GM23338 (cell line): ENCODE data around the gene VAPB. TPM values are rescaled to one million over a fixed set of nuclear protein-coding genes. Genes with fewer than 3 reads are reported as not detected.

Experiments
- ATAC-seq: fragments of 200-7000 bp; cut with Tn5 transposase; 3 replicates; pipeline ENCODE4 v1.9.1; 2020
- DNase-seq: peaks from one replicate; pipeline ENCODE4 v3.0.0-alpha.2; 2015; ENCODE audit warnings: low spot score
- H2AFZ ChIP-seq: fragments of 200-600 bp; sonication (generic); 2 replicates; pipeline ENCODE4 v1.8.0; 2016; ENCODE audit warnings: antibody characterized with exemption, mild to moderate bottlenecking, moderate library complexity
- H3F3A ChIP-seq: fragments of 200-600 bp; sonication (generic); replicated peaks from 2 replicates; pipeline ENCODE4 v1.8.0; 2017; ENCODE audit warnings: antibody characterized with exemption, mixed run types, low read depth
- H3K27ac ChIP-seq: fragments of 200-600 bp; sonication (generic); 2 replicates; pipeline ENCODE4 v1.6.1; 2016; ENCODE audit warnings: low read depth
- H3K27me3 ChIP-seq: fragments of 200-600 bp; sonication (generic); 2 replicates; pipeline ENCODE4 v1.8.0; 2016; ENCODE audit warnings: mild to moderate bottlenecking, mixed run types, moderate library complexity; ENCODE audit not compliant: insufficient read depth
- H3K36me3 ChIP-seq: fragments of 200-600 bp; sonication (generic); 2 replicates; pipeline ENCODE4 v1.8.0; 2016; ENCODE audit warnings: mild to moderate bottlenecking; ENCODE audit not compliant: insufficient read depth
- H3K4me1 ChIP-seq: fragments of 200-600 bp; sonication (generic); 2 replicates; pipeline ENCODE4 v1.8.0; 2016; ENCODE audit warnings: mild to moderate bottlenecking, moderate library complexity; ENCODE audit not compliant: insufficient read depth
- H3K4me2 ChIP-seq: fragments of 200-600 bp; sonication (generic); 2 replicates; pipeline ENCODE4 v1.7.1; 2017; ENCODE audit warnings: mixed run types
- H3K4me3 ChIP-seq: fragments of 200-600 bp; sonication (generic); 2 replicates; pipeline ENCODE4 v1.6.1; 2016; ENCODE audit warnings: mixed run types
- H3K79me2 ChIP-seq: fragments of 200-600 bp; sonication (generic); replicated peaks from 2 replicates; pipeline ENCODE4 v1.8.0; 2017; ENCODE audit warnings: mild to moderate bottlenecking; ENCODE audit not compliant: insufficient read depth
- H3K9me2 ChIP-seq: fragments of 200-600 bp; sonication (generic); 2 replicates; pipeline ENCODE4 v1.8.0; 2017; ENCODE audit not compliant: insufficient read depth
- H4K20me1 ChIP-seq: fragments of 200-600 bp; sonication (generic); replicated peaks from 2 replicates; pipeline ENCODE4 v1.8.0; 2017; ENCODE audit warnings: mild to moderate bottlenecking; ENCODE audit not compliant: insufficient read depth
- H3K27ac Mint-ChIP-seq: 2 replicates; pipeline ENCODE4 v1.8.0; 2020; ENCODE audit warnings: inconsistent platforms, mild to moderate bottlenecking, moderate library complexity, mixed read lengths
- H3K27me3 Mint-ChIP-seq: 3 replicates; pipeline ENCODE4 v1.8.0; 2022; ENCODE audit warnings: low read depth, mild to moderate bottlenecking, moderate library complexity, mixed read lengths, inconsistent platforms; ENCODE audit not compliant: insufficient read depth, poor library complexity
- H3K36me3 Mint-ChIP-seq: 3 replicates; pipeline ENCODE4 v1.8.0; 2021; ENCODE audit warnings: low read depth, mild to moderate bottlenecking, inconsistent platforms, moderate library complexity, mixed read lengths
- H3K4me1 Mint-ChIP-seq: 3 replicates; pipeline ENCODE4 v1.8.0; 2020; ENCODE audit warnings: mild to moderate bottlenecking, inconsistent platforms, mixed read lengths
- H3K4me3 Mint-ChIP-seq: 3 replicates; pipeline ENCODE4 v1.8.0; 2021; ENCODE audit warnings: moderate library complexity, mild to moderate bottlenecking, inconsistent platforms, mixed read lengths
- H3K9me3 Mint-ChIP-seq: 3 replicates; pipeline ENCODE4 v1.8.0; 2020; ENCODE audit warnings: moderate library complexity, mild to moderate bottlenecking, inconsistent platforms, mixed read lengths
- CREB1 ChIP-seq: fragments of 250-450 bp; sonication (Bioruptor Pico); IDR thresholded peaks from 2 replicates; pipeline ENCODE4 v1.5.0; 2020; ENCODE audit warnings: low read depth, mild to moderate bottlenecking, moderate library complexity
- ETS1 ChIP-seq: IDR thresholded peaks from 2 replicates; pipeline ENCODE4 v1.6.1; 2016; ENCODE audit warnings: antibody characterized with exemption
- EZH2 ChIP-seq: fragments of 200-600 bp; sonication (generic); IDR thresholded peaks from one replicate; pipeline ENCODE4 v1.8.0; 2017; ENCODE audit warnings: antibody characterized with exemption, mild to moderate bottlenecking, low read depth; ENCODE audit not compliant: unreplicated experiment
- EZH2phosphoT487 ChIP-seq: fragments of 200-600 bp; sonication (generic); IDR thresholded peaks from one replicate; pipeline ENCODE4 v1.8.1; 2018; ENCODE audit warnings: antibody characterized with exemption; ENCODE audit not compliant: unreplicated experiment
- JUNB ChIP-seq: IDR thresholded peaks from one replicate; pipeline ENCODE4 v1.6.1; 2016; ENCODE audit warnings: antibody characterized with exemption; ENCODE audit not compliant: unreplicated experiment
- POLR2AphosphoS5 ChIP-seq: IDR thresholded peaks from 2 replicates; pipeline ENCODE4 v1.6.1; 2016; ENCODE audit warnings: antibody characterized with exemption, low read depth
- ZNF114 ChIP-seq: fragments of 250-450 bp; sonication (Bioruptor Pico); IDR thresholded peaks from 2 replicates; pipeline ENCODE4 v1.5.0; 2020; ENCODE audit warnings: mild to moderate bottlenecking, moderate library complexity
- ZNF331 ChIP-seq: fragments of 250-450 bp; sonication (Bioruptor Pico); IDR thresholded peaks from 2 replicates; pipeline ENCODE4 v1.5.0; 2020; ENCODE audit warnings: low read depth, mild to moderate bottlenecking, moderate library complexity
- ZNF462 ChIP-seq: fragments of 250-450 bp; sonication (Bioruptor Pico); IDR thresholded peaks from 2 replicates; pipeline ENCODE4 v1.5.0; 2020; ENCODE audit warnings: mild to moderate bottlenecking, moderate library complexity
- polyA plus RNA-seq: library from polyadenylated mRNA; unstranded; fragments of >200 nt; fragmentation: Nextera tagmentation; extraction: Ambion mirVana; gene quantifications from 2 replicates; pipeline ENCODE4 v1.2.1, GENCODE V29; 2016
- total RNA-seq: library from RNA; depleted of rRNA; stranded (reverse); fragments of >200 nt; shearing (Covaris generic); gene quantifications from 2 replicates; pipeline ENCODE4 v1.2.3, GENCODE V29; 2014
- TF ChIP-seq, protein P1 (sequence below), 2 experiments: fragments of 200-600 bp in 1 of 2; sonication (generic) in 1 of 2; conservative IDR thresholded peaks; 2 replicates each; pipeline versions ENCODE4 v1.5.1 to v1.6.1; 2016 to 2017; ENCODE audit warnings: antibody characterized with exemption in 2 of 2, low read depth in 2 of 2, mild to moderate bottlenecking in 2 of 2, moderate library complexity in 1 of 2
- TF ChIP-seq, protein P2 (sequence below): IDR thresholded peaks from one replicate; pipeline ENCODE4 v1.6.1; 2018; ENCODE audit warnings: antibody characterized with exemption; ENCODE audit not compliant: unreplicated experiment

The VAPB gene
- total and polyA plus RNA-seq, 2 experiments from 2014 or later = 18.8 to 22.9 TPM

GRCh38 chr20:58461899-58462298 is 72.9 kb downstream of the VAPB start:
- no peaks in the 10 kb centered on the region for H3K9me2 ChIP-seq
- no peaks in the 10 kb centered on the region for H4K20me1 ChIP-seq
- no peak overlapping the region for H3K27ac Mint-ChIP-seq
- TF ChIP-seq POLR2AphosphoS5 = no peak
- TF ChIP-seq, protein P1, sequence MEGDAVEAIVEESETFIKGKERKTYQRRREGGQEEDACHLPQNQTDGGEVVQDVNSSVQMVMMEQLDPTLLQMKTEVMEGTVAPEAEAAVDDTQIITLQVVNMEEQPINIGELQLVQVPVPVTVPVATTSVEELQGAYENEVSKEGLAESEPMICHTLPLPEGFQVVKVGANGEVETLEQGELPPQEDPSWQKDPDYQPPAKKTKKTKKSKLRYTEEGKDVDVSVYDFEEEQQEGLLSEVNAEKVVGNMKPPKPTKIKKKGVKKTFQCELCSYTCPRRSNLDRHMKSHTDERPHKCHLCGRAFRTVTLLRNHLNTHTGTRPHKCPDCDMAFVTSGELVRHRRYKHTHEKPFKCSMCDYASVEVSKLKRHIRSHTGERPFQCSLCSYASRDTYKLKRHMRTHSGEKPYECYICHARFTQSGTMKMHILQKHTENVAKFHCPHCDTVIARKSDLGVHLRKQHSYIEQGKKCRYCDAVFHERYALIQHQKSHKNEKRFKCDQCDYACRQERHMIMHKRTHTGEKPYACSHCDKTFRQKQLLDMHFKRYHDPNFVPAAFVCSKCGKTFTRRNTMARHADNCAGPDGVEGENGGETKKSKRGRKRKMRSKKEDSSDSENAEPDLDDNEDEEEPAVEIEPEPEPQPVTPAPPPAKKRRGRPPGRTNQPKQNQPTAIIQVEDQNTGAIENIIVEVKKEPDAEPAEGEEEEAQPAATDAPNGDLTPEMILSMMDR (conservative IDR thresholded peaks at IDR 0.05; ENCODE audit: low read depth in 2 of 2) = no peak
- TF ChIP-seq JUNB = no peak
- TF ChIP-seq EZH2phosphoT487 = no peak
- no peak for TF ChIP-seq ZNF462 (CRISPR knock-in tag)
- TF ChIP-seq, protein P2, sequence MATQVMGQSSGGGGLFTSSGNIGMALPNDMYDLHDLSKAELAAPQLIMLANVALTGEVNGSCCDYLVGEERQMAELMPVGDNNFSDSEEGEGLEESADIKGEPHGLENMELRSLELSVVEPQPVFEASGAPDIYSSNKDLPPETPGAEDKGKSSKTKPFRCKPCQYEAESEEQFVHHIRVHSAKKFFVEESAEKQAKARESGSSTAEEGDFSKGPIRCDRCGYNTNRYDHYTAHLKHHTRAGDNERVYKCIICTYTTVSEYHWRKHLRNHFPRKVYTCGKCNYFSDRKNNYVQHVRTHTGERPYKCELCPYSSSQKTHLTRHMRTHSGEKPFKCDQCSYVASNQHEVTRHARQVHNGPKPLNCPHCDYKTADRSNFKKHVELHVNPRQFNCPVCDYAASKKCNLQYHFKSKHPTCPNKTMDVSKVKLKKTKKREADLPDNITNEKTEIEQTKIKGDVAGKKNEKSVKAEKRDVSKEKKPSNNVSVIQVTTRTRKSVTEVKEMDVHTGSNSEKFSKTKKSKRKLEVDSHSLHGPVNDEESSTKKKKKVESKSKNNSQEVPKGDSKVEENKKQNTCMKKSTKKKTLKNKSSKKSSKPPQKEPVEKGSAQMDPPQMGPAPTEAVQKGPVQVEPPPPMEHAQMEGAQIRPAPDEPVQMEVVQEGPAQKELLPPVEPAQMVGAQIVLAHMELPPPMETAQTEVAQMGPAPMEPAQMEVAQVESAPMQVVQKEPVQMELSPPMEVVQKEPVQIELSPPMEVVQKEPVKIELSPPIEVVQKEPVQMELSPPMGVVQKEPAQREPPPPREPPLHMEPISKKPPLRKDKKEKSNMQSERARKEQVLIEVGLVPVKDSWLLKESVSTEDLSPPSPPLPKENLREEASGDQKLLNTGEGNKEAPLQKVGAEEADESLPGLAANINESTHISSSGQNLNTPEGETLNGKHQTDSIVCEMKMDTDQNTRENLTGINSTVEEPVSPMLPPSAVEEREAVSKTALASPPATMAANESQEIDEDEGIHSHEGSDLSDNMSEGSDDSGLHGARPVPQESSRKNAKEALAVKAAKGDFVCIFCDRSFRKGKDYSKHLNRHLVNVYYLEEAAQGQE = no peak
- no peak for TF ChIP-seq ZNF114 (CRISPR knock-in tag)
- TF ChIP-seq ZNF331 (CRISPR knock-in tag) = no peak
- no peak for TF ChIP-seq CREB1
- no peak for TF ChIP-seq EZH2
- TF ChIP-seq ETS1 = no peak
- H3K4me3 Mint-ChIP-seq = no peak overlapping the region
- H3K4me3 ChIP-seq = no peak overlapping the region
- H3K27ac ChIP-seq = no peak overlapping the region
- no peaks in the 10 kb centered on the region for H3K4me1 ChIP-seq
- H3K27me3 ChIP-seq = no peaks in the 10 kb centered on the region
- DNase-seq (no peak), ATAC-seq (no peak)
- H3K27me3 Mint-ChIP-seq = peaks cover 25% of the 10 kb centered on the region
- peaks cover 10% of the 10 kb centered on the region; the same call in 2 of the 3 replicates for H3K36me3 Mint-ChIP-seq
- no peaks in the 10 kb centered on the region for H3F3A ChIP-seq
- H3K4me1 Mint-ChIP-seq = peaks cover 6% of the 10 kb centered on the region
- H3K4me2 ChIP-seq = no peak overlapping the region
- H3K36me3 ChIP-seq = no peaks in the 10 kb centered on the region
- H3K9me3 Mint-ChIP-seq = peaks cover 8% of the 10 kb centered on the region; the same call in 1 of the 3 replicates
- no peak overlapping the region for H2AFZ ChIP-seq
- no peaks in the 10 kb centered on the region for H3K79me2 ChIP-seq
